Measurements from ENCODE around the gene RPN2.

DNA sequence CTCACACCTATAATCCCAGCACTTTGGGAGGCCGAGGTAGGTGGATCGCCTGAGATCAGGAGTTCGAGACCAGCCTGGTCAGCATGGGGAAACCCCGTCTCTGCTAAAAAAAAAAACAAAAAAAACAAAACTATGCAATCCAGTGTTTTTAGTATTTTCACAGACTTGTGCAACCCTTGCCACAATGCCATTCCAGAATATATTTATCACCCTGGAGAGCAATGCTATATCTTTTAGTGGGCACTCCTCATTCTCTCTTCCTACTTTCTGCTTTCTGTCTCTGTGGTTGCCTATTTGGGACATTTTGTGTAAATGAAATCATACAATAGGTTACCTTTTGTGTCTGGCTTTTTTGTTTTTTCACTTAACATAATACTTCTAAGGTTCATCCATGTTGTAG lies 39.3 kb downstream of the RPN2 start:
- TF ChIP-seq, protein P1, sequence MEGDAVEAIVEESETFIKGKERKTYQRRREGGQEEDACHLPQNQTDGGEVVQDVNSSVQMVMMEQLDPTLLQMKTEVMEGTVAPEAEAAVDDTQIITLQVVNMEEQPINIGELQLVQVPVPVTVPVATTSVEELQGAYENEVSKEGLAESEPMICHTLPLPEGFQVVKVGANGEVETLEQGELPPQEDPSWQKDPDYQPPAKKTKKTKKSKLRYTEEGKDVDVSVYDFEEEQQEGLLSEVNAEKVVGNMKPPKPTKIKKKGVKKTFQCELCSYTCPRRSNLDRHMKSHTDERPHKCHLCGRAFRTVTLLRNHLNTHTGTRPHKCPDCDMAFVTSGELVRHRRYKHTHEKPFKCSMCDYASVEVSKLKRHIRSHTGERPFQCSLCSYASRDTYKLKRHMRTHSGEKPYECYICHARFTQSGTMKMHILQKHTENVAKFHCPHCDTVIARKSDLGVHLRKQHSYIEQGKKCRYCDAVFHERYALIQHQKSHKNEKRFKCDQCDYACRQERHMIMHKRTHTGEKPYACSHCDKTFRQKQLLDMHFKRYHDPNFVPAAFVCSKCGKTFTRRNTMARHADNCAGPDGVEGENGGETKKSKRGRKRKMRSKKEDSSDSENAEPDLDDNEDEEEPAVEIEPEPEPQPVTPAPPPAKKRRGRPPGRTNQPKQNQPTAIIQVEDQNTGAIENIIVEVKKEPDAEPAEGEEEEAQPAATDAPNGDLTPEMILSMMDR (conservative IDR thresholded peaks at IDR 0.05 in 1 of 2, IDR thresholded peaks at IDR 0.05 in 1 of 2; ENCODE audit: low read depth in 1 of 2, low read length in 2 of 2): no peak
- no peak for TF ChIP-seq EZH2 (IDR thresholded peaks at IDR 0.05; ENCODE audit: low read length, missing control alignments)

All from fibroblast of lung (primary cell).